NAMALWA (cell line): Measurements from ENCODE around the gene ZMAT5.

Source experiments
- DNase-seq: peaks from one replicate; pipeline ENCODE4 v3.0.0-alpha.2; 2015; ENCODE audit warnings: low spot score

ZMAT5 gene

DNA sequence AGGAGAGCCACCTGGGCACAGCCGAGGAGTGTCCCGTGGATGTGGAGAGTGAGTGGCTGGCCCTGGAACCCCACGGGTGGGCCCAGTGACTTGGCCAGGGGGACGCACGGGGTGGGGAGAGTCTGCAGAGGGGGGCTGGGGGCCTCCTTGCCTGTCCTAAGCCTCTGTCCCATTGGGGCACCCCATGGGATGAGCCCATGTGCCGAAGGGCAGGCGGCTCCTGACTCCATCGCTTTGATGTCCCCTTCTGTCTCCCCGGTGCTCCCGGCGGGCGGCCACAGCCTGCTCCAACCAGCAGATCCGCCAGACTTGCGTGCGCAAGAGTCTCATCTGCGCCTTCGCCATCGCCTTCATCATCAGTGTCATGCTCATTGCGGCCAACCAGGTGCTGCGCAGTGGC is 37.6 kb downstream of the ZMAT5 start:
- no peak for DNase-seq

DNA sequence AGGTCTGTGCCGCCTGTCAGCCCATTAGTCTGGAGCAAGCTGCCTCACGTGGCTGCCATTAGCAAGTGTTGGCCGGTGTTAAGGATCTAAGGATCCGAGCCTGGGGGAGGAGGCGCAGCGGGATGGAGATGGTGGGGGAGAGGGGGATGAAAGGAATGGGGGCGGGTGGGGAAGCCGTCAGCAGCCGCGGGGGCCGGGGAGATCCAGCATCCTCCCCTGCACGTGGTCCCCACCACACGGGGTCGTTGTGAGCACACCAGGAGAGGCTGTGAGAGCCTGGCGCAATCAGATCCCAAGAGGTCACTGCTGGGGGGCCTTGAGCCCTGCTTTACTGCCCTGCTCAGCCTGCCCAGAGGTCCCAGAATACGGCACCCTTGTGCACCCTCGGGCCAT is 39.7 kb downstream of the ZMAT5 start:
- peak; percentile 45 for DNase-seq

DNA sequence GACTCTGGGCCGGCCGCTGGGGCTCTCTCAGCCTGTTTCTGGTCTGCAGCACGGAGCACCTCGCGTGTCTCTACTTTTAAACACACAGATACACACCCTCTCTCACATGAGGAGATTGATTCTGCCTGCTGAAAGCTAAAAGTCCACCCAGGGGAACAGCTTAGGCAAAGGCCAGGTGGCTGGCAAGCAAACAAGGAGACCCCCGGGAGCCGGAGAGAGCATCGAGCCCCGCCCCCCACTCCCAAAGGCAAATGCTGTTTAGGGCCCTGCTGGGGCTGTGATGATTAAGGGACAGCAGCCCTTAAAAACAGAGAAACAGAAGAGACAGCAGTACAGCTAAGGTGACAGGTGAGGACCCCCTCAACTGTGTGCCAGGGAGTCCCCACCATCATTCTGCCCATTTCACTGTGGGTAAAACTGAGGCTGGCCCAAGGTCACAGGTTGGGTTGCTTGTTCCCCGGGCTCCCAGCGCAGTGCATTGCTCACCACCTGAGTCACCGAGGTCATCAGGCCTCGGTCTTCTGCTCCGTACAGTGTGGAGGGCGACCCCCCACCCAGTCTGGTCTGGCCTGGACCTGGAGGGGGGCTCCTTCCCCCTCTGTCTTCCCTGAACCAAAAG is 40.2 kb downstream of the ZMAT5 start:
- DNase-seq, result no peak

GRCh38 chr22:29726106-29726505 is 40.7 kb downstream of the ZMAT5 start:
- DNase-seq, result no peak

GRCh38 chr22:29724843-29725242 is 42.0 kb downstream of the ZMAT5 start:
- no peak for DNase-seq

GRCh38 chr22:29723766-29724165 is 43.0 kb downstream of the ZMAT5 start:
- no peak for DNase-seq

DNA sequence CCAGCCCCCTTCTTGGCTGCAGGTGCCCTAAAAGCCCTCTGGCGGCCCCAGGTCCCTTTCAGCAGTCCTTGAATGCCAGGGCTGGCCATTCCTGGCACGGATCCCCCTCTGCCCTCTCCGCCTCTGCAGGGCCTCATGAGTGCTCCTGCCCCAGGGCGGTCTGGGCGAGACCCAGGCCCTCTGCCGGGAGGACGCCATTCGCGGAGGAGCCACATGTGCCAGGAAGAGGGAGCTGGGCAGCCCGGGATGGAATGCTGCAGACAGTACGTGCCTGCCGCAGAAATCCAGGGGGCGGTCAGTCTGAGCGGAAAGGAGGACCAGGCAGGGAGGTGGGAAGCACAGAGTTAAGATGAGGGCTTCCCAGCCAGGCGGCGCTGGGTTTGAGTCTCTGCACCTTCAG is 44.2 kb downstream of the ZMAT5 start:
- no peak for DNase-seq

DNA sequence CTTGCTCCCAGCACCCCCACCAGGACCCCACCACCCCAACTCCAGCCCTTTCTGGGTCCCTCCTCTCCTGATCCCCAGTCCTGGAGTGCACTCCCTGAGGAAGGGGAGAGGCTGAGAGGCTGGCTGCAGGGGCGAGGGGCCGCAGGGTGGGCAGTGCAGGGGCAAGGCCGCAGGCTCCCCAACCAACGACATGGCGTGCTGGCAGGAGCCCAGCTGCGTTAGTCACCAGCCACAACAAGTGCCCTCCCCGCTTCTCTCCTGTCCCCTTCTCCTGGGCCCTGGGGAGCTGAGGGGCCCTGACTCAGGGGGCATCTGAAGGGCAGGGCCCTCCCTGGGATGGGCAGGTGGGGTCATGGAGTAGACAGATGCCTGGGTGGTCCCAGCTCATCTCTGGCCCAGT is 44.7 kb downstream of the ZMAT5 start:
- no peak for DNase-seq

GRCh38 chr22:29720811-29721323 is 45.9 kb downstream of the ZMAT5 start:
- DNase-seq, result no peak

DNA sequence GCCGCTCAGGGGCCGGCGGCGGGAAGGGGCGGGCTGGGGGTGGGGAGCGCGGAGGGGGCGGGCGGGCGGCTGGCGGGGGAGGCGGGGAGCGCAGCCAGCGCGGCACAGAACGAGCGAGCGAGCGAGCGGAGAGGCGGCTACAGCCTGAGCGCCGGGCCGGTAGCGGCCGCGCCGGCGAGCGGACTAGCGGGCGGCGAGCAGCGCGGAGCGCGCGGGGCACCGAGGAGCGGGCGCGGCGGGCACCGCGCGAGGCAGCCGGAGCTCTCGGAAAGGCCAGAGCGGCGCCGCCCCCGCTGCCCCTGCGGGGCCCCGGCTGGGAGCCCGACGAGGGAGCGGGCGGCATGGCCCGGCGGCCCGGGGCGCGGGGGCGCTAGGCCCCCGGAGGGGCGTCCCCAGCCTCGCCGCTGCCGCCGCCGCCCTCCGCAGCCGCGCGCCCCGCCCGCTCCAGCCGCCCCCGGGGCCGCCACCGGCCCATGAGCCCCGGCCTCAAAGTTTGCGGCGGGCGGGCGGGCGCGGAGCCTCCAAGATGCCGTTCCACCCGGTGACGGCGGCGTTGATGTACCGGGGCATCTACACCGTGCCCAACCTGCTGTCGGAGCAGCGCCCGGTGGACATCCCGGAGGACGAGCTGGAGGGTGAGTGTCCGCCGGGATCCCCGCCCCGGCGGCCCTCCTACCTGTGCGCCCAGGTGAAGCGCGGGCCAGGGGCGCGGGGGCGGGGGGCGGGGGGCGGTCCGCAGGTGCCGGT is 46.7 kb downstream of the ZMAT5 start, which contains the start of gene CABP7:
CABP7 (plus strand) TSS at position 105 of the 747 bp plus-strand sequence; CDS start at position 527, 422 bp downstream.
- DNase-seq, result no peak

DNA sequence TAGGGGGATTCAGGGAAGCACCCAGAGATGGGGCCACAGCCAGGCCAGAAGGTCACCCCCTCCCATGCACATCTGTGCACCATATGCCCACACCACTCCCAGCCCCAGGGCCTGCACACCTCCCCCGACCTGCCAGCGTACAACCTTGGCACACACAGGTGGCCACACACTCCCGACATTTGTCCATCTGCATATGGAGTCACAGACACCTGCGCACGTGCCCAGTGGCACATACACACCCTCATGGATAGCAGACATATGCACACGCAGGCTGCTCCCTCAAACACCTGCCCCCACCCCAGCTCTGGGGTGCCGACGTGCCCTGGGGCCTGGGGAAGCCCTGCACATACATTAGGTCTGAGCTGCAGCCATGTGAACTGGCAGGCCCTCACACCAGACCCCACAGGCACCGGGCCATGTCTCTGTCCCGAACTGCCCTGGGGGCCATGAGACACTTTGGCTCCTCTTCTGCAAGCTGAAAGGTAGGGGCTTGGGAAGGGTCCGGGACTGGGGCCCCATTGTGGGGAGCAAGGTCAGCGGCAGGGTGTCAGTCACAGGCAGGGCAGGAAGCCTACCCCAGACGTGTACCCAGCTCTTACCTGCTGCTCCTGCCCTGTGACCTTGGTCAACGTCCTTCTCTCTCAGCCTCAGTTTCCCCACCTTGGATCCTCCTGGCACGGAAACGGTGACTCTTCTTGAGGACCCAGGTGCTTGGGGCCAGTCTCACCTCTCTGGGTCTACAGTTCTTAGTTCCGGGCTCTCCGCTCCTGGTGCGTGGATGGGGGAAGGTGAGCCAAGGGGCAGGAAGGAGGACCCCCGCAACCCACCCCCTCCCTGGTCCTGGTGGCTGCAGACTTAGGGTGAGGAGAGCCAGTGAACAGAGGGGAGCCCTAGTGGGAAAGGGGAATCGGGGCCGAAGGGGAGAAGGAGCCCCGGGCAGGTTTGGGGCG is 47.6 kb downstream of the ZMAT5 start:
- DNase-seq, result no peak

DNA sequence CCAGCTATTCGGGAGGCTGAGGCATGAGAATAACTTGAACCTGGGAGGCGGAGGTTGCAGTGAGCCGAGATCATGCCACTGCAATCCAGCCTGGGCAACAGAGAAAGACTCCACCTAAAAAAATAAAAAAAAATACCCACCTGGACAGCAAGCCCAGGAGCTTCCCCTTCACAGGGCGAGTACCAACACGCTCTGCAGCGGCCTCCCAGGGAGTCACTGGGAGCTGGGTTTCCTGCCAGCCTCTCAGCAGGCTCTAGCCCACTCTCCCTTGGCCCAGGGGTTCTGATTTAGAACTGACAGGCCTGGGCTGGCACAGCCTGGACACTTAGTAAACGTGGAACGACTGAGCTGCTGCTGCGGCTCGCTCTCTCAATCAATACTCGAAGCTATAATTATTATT is 49.0 kb downstream of the ZMAT5 start:
- DNase-seq, result no peak

DNA sequence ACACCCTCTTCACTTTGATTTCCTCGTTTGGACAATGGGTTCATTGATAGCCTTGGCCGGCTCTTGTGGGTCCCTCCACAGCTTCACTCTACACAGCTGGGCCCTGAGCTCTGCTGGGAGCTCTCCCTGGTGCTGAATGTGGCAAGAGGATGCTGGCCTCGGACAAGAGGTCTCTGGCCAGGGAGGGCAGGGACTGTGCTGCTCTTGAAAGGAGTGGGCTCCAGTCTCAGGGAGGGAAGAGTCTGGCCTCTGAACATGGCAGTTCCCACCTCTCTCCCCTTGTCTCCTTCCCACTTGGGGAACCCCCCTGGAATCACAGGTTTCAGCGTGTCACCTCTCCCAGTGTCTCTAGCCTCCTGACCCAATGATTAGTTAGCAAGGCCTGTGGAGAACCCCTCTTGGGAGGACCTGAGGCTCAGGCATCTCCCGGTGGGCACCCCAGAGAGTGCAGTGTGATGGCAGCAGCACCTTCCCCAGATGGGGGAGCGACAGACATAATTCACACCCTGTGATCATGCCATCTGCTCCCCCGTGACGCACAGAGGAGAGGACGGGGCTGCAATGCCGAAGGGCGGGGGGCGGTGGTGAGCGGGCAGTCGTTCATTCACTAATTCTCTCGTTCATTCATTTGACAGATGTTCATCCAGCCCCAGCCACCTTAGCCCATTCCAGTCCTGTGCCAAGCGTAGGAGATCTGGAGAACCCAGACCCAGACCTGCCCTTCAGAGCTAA is 49.8 kb downstream of the ZMAT5 start:
- peak; percentile 62 for DNase-seq

DNA sequence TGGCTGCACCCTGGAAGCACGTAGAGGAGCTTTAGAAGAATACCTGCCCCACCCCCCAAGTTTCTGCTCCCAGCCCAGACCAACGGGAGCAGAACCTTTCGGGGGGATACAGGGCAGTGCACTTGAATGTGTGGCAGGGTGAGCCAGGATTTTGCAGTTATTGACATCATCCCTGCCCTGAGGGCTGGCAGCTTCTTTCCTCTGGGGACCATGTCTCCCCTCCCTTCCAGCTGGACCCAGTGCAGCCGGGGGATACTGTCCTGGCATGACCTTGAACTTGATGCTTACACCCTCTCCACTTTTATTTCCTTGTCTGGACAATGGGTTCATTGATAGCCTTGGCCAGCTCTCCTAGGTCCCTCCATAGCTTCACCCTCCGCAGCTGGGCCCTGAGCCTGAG is 51.1 kb downstream of the ZMAT5 start:
- no peak for DNase-seq

DNA sequence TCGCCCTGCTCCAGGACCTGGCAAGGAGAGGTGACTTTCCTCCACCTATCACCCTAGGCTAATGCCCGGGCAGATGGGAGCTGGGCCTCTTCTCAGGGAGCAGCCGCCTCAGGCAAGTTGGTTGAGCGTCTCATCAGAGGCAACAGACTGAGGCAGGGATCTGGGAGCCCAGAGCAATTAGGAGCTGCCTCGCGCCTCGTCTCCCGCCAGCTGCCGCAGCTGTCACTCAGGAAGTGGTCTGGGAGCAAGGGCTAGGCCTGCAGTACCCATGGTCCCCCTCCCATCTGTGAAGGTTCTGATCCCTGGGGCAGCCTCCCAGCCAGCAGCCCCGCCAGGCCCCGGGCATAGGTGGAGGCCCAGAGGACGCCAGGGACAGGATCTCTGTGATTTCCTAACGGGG is 51.6 kb downstream of the ZMAT5 start:
- DNase-seq, result no peak

GRCh38 chr22:29713156-29713727 is 53.6 kb downstream of the ZMAT5 start:
- no peak for DNase-seq

DNA sequence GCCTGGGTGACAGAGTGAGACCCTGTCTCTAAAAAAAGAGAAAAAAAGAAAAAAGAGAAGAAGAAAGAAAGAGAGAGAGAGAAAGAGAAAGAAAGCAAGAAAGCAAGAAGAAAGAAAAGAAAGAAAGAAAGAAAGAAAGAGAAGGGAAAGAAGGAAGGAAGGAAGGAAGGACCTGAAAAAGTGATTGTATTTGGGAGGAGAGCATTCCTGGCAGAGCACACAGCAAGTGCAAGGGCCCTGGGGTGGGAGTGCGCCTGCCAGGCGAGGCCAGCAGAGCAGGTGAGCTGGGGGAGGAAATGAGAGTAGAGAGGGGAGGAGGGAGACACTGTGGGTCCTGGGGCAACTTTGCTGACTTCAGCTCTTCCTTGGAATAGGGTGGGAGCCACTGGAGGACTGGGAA is 54.7 kb downstream of the ZMAT5 start:
- DNase-seq, result no peak

DNA sequence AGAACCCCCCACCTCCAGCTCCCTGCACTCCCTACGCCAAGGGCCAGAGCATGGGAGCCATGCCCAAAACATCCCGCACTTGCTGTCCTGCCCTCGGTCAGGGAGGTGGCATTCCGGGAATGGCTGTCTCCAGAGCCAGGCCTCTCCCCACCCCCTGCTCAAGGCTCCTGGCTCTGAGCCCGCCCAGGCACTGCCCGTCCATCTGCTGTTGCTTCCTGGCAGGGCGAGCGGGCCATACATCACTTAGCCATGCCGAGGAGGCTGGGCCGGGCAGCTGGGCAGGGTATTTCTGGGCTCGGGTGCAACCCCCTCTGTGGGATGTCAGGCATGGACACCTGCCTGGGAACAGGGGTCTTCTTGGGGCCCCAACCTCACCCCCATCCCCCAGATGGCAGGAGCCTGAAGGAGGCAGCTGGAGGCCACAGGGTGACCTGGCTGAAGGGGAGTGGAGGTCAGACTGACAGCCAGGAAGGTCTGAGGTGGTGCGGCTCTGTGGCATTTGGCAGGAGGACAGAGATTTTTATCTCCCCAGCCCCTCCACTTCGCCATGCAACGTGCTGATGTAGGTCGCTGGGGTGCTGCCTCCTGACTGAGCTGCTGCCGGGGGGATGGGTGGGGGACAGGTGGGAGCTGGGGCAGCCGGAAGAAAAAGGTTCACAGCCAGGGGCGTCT is 55.7 kb downstream of the ZMAT5 start:
- DNase-seq, result no peak

GRCh38 chr22:29710193-29710592 is 56.6 kb downstream of the ZMAT5 start:
- DNase-seq, result no peak

DNA sequence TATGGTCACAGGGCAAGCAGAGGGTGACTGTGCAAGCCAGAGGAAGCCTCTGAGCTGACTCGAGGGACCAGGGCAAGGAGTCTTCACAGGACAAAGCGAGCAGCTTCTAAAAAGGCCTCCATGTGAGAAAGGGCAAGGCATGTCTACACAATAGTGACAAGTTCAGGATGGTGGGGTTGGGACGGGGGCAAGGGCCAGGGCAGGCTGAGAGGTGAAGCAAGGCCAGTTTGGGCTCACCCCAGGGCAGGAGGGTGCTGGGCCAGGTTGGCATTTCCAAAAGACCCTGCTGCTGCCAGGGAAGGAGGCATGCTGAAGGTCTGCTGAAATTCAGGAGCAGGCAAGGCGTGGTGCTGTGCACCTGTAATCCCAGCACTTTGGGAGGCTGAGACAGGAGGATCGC is 59.3 kb downstream of the ZMAT5 start:
- no peak for DNase-seq

DNA sequence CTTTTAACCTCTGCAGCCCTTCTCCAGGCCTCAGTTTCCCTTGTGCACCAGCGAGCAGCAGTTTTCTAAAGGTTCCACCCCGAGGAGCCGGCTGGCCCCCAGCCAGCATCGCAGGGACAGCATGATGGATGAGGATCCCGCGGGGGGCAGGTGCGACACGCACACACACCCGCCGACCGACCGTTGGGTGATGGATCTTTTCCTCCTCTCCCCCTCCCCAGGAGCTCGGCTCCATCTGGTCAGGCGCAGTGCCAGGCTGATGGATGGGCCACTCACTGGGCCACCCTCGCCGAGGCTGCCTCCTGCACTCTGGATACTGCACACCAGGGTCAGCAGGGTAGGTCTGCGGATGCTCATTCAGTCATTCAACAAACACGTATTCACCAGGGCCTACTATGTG is 59.8 kb downstream of the ZMAT5 start:
- no peak for DNase-seq
